ENCODE data around the gene SMARCD1.
"Not testable (repeated sequence)": the region's sequence is repeated elsewhere in the genome, so short reads cannot be mapped to it uniquely, and the experiment has no call there.

DNA sequence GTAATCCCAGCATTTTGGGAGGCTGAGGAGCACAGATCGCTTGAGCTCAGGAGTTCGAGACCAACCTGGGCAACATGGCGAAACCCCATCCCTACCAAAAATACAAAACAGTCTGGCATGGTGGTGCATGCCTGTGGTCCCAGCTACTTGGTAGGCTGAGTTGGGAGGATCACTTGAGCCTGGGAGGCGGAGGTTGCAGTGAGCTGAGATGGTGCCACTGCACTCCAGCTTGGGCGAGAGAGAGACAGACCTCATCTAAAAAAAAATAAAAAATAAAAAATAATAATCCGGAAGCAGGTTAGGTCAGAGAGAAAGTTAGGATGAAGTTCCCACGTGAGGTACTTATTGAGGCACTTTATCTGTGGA is 750 bp upstream of the SMARCD1 start:
- TF ChIP-seq POLR2A, POLR2AphosphoS5, TAF1, SPI1 (IDR thresholded peaks at IDR 0.05; ENCODE audit: low read depth, low read length): not testable (repeated sequence)
